T-helper 22 cell (primary cell): Measurements from ENCODE around the gene IVL.

Experiments
- DNase-seq: peaks from one replicate; pipeline ENCODE4 v3.0.0-alpha.2; 2020; ENCODE audit warnings: low read depth

Gene IVL, protein sequence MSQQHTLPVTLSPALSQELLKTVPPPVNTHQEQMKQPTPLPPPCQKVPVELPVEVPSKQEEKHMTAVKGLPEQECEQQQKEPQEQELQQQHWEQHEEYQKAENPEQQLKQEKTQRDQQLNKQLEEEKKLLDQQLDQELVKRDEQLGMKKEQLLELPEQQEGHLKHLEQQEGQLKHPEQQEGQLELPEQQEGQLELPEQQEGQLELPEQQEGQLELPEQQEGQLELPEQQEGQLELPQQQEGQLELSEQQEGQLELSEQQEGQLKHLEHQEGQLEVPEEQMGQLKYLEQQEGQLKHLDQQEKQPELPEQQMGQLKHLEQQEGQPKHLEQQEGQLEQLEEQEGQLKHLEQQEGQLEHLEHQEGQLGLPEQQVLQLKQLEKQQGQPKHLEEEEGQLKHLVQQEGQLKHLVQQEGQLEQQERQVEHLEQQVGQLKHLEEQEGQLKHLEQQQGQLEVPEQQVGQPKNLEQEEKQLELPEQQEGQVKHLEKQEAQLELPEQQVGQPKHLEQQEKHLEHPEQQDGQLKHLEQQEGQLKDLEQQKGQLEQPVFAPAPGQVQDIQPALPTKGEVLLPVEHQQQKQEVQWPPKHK

DNA sequence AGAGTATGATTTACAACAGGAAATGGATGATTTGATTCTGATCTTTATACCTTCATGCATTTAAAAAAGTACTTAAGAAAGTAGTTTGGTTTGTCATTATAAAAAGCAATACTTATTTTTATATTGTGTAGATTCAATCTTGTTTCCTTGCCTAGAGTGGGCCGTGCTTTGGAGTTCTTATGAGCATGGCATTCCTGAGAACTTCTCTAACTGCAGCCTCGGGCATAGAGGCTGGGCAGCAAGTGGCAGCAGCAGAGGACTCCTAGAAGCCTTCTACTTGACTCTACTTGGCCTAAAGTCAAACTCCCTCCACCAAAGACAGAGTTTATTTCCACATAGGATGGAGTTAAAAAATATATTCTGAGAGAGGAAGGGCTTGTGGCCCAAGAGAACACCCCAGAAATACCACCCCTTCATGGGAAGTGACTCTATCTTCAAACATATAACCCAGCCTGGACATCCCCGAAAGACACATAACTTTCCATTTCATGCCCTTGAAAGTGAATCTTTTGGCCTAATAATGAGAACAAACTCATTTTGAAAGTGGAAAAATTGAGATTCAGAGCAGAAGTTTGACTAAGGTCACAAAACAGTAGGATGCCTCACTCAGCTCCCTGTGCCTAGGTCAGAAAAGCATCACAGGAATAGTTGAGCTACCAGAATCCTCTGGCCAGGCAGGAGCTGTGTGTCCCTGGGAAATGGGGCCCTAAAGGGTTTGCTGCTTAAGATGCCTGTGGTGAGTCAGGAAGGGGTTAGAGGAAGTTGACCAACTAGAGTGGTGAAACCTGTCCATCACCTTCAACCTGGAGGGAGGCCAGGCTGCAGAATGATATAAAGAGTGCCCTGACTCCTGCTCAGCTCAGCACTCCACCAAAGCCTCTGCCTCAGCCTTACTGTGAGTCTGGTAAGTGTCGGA, at the start of gene IVL:
IVL (plus strand) TSS at position 861 of the 916 bp plus-strand sequence. CDS start 1,252 bp downstream, outside the sequence.
- no peak for DNase-seq

DNA sequence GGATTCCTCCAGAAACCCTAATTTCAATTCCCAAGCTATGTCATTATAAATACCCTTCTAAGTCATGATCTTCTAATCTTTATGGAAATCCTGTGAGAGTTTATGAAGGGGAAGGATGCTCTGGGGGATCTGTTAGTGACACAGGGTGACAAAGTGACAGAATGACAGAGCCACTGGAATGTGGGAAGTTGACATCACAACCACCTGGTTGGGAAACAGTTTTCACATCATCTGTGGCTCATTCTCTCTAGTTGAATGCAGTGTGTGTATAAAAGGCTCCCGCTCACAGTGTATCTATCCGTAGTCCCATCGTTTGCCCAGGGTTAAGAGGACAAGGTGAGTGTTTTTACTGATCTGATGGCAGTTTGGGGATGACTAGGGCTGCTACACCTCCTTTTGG, 48.6 kb upstream of the IVL start, which contains the start of gene LCE7A:
LCE7A (plus strand) TSS at position 301 of the 400 bp plus-strand sequence. CDS start 702 bp downstream, outside the sequence.
- no peak for DNase-seq

DNA sequence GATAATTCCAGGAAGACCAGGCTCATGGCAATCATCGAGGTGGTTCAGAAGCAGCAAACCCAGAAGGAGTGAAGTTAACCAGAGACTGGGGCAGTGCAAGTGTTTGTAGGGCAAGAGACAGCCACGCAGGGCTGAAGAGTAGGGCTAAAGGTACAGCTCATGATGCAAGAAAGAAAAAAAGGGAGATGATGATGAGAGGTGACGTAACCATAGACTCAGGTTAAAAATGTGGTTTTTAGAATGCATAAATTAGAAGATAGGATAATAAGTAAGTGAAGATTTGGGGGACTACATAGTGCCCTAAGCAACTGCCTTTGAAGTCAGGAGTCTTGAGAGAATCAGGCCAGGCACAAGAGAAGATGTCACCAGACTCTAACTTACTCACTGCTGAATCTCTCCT, 48.2 kb upstream of the IVL start:
- no peak for DNase-seq

DNA sequence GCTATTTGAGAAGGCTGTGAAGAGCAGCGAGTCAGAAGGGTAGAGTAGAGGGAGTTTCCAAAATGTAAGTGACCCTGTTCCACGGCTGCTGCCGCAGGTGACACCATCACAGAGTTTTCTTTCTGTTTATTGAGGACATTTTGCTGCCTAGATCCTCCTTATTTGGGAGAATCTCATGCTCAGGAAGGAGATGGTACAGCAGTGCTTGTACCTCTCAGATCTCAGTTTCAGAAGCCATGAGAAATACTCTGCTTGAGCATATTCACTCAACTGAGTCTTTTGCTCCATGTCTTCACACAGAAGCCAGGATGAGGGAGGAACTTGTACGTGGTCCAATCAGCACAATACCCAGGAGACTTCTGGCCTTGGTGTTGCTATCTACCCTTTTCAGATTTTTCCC, 47.0 kb upstream of the IVL start:
- DNase-seq, result no peak

DNA sequence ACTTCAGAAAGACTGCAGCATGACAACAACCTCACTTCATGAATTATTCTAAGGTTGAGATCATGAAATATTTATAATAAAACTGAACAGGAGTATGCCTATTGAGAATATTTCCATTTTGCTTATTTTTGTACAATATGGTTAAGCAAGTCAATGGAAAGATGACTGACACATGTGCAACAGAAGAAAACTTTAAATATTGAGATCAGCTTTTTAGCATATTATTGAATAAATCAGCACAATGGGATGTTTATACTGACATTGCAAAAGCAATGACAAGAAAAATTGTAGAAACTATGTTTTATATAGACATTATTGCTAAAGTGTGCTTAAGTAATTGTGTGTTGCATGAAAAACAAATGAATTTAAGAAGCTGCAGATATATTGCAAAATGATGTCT, 43.9 kb upstream of the IVL start:
- DNase-seq, result no peak

DNA sequence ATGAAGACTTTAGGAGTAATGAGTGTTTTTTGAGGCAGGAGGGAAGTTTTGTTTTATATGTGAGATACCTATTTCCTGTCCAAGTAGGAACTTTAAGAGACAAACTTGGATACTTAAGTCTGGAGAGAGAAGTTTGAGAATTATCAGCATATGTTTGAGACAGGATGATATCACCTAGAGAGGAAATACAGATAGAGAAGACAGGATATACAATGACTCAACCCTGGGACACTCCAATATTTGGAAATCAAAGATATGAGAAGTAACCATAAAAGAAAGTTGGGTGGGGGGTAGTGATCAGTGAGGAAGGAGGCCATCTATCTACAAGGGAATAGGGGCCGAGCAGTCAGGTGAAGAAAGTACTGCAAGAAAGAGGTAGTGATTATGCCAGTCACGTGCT, 42.0 kb upstream of the IVL start:
- DNase-seq, result no peak

DNA sequence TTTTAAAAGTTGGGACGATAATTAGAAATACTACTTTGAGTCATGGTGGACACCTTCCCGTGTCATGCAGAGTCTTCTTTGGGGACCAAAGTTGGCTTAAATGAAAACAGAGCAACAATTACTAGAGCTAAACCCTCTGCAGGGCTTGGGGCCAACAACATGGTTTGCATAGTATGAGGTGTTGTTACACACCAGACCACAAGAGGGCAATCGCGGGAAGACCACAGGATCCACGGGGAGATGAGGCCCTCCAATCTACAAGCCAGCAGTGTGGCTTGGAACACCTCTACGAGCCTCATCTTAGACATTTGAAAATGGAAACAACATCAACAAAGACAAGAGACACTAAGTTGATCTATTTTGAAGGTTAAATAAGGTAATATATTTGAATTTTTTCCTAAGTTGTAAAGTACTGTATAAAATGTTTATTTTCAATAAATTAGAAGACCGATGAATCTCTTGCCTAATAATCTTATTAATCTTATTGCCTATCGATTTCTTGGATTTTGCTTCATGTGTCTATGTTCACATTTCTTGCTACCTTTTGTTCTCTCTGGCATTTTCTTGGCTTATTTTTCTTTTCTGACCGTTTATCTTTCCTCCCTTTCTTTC, 38.4 kb upstream of the IVL start:
- no peak for DNase-seq

DNA sequence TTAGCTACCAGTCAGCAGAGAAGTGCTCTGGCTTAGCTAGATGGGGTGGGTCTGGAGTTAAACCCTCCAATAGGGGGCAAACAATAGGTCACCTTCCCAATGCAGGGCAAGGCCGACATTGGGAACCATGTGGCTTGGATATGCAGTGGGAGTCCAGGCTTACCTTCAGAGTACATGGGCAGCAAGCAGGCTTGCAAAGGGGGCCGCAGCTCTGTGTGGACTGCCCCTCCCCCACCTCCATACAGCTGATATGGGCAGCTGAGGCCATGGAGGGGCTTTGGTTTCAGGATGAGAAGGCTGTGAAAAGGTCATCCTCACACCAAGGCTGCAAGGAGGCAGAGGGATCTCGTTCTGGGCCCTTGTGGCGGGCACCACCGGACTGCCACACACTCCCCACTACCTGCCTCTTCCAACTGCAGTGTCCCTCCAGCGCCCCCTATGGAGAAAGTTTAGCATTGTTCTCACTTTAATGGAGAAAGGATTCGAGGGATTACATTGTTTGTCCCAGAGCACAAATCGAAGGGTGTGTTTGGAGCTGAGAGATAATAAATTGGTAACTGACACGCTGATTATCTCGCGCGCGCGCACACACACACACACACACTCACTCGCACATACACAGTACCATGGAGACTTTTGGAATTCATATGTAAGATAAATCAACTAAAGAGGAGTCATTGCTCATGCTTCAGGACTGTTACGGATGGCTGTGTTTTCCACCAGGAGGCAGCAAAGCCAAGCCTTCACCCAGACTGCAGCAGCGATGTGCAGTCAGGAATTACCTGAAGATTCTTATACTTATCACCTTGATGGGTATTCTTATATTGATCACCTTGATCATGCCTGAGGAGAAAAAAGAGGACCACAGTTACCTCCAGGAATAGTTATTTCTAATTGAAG, 37.3 kb upstream of the IVL start:
- DNase-seq, result no peak

DNA sequence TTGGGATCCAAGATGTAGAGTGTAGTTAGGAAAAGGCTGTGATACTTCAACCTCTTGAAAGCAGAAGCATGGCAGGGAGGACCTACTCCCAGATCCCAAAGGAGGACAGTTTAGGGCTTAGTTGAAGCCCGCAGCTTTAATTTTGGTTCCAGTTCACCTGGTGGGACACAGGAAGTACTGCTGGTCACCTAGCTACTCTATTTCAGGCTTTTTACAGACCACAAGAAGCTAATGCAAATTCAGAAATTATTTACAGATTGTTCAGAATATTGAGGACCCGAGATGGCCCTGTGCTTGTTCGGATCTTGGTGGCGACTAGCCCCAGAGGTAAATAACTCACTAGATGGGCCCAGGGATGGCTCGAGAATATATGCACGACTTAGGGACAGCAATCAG, 36.6 kb upstream of the IVL start:
- DNase-seq, result no peak

DNA sequence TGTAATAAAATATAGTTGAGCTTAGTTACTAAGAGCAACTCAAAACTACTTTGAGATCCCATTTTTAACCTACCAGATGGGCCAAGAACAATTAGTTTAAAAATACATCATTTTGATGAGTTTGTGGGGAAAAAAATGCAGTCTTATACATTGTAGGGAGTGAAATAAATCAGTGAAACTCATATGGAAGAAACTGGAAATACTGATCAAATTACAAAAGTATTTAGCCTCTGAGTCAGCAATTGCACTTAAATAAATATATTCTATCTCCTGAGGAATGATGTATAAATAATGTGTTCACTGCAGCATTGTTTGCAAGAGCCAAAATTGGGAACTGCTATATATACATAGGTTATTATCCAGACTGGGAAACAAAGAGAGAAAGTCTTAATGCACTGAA, 34.9 kb upstream of the IVL start:
- no peak for DNase-seq

DNA sequence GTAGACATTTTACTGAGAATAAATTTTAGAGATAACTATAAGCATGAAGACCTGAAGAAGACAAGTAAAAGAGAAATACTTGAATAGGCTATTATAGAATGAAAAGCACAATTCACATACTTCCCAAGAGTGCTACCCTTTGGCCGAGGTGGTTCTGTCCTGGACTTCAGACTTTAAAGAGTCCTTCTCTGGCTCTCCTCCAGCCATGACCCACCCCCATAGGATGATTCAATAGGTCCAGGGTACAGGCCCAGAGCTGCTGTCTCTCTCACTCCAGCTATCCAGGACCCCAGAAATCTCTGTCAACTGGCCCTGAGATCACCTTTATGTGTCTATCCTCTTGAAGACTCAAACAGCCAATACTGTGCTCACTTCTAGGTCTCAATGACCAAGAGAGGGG, 31.5 kb upstream of the IVL start:
- no peak for DNase-seq

DNA sequence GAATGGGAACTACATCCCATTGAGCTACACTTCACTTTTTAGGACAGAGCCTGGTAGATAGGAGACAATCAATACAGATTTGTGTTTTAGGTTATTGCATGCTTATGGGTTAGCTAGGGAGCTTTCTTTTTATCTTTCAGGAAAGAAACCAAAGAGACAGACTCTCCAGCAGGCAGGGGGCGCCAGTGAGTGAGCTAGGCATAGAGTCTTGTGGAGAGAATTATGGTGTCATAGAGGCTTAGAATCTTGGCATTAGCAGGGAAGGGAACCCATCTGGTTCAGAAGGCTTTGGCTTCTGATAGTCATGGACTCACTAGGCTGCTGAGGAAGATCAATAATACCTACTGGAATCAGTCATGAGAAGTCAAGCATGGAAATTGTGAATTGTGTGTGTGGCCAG, 30.3 kb upstream of the IVL start, which contains the start of gene SMCP:
SMCP (plus strand) TSS at position 281 of the 400 bp plus-strand sequence. CDS start 6,101 bp downstream, outside the sequence.
- DNase-seq, result no peak

DNA sequence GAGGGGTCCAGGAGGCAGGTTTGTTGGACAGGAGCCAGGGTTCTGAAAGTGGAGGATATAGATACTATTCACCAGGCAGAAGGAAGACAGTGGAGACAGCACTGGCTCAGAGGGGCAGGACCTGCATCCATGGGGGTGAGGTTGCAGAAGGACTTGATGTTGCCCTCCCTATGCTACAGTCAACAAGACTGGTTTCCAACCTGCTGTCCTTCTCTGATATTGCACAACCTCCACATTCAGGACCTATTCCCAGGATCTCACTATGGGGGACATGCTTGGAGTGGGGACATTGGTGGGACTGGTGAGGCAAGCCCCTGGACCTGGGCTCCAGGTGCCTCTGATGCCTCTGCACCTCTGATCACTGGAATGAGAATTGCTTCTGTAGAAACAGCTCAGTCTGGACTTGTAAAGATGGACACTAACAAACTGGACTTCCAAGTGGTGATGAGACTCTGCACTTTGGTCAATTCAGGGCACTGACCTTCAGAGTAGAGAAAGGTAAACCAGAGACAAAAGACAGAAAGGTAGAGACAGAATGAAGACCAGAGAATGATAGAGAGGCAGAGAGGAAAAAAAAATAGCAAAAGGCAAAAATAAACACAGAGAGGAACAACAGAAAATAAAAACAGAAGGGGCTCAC, 28.7 kb upstream of the IVL start:
- DNase-seq, result no peak

DNA sequence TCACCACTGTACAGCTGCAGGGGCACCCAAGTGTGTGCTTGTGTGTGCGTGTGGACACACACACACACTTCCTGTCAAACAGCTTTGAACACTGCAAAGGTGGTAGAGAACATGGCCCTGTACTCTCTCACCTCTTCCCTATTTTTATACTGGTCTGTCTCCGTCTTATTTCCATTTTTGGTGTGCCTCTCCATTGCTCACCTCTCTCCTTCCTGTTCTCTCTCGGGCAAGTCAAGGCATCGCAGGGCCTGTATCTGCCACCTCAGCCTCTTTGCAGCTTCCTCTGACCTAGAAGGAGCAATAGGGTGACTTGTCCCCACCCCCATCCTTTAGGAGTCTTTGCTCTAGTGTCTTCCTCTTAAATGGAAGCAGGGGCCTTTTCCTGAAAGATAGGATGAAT, 28.0 kb upstream of the IVL start:
- no peak for DNase-seq

DNA sequence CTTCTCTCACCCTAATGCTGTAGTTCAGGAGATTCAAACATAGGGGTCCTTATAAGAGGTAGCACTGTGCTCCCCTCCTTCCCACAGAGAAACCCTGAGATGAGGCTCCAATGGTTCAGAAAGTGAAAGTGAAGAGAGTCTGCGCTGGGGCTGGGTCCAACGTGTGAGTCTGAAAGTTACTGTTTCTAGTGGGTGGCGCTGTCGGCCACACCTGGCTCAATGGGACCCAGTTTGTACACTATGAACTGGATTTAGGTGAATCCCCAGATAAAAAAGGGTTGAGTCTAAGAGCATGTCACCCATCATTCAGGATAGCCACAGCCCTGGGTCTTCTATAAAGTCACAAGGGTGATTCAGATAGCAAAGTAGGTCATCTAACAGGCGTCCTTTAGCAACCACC, 27.4 kb upstream of the IVL start:
- DNase-seq, result no peak

DNA sequence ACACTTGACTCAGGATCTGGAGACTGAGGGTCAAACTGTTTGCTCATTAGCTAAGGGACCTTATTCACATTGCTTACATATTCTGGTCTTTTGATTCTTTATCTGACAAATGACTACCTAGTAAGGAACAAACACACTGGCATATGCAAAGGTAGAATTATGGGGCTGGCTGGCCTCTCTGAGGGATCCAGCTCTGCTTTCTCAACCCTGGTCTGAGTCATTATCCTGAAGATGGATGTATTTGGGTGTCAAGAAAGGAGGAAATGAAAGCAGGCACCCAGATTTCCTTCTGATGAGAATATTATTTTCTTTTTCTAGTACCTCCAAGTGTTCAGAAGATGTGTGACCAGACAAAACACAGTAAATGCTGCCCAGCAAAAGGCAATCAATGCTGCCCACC, 24.3 kb upstream of the IVL start:
- no peak for DNase-seq

DNA sequence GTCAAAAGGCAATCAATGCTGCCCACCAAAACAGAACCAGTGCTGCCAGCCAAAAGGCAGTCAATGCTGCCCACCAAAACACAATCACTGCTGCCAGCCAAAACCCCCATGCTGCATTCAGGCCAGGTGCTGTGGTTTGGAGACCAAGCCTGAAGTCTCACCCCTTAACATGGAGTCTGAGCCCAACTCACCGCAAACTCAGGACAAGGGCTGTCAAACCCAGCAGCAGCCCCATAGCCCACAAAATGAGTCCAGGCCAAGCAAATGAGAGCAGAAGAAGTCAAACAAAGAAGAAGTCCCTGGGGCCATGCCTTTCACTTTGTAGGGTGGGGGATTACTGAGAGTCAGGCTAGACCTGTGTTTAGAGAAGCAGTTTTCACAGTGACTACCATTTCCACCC, 23.8 kb upstream of the IVL start:
- DNase-seq, result no peak

DNA sequence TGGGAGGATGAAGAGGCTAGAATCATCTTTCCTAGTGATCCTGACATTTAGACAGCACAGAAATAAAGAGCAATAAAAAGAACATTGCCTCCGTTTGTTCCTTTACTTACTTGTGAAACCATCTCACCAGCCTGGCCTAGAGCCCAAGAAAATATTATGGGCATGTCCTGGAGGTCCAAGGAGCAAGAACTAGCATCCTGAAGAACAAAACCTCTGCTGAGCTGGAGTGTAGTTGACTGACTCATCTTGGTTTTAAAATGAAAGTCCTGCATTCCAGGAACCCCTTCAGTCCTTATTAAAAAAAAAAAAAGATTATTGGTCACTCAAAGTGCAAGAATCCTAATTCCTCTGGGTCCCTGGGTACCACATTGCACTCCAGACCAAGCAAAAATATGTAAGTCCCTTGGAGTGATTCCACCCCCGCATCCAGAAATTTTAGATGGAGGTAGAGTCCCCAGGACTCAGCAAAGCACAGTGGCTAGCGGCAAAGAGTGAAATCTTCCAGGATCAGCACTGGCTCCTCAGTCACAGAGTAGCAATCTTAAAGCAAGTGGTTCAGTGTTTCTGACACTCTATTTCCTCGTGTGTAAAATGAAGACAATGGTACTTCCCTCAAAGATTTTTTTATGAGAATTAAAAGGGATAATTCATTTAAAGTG, 23.3 kb upstream of the IVL start:
- DNase-seq, result no peak

DNA sequence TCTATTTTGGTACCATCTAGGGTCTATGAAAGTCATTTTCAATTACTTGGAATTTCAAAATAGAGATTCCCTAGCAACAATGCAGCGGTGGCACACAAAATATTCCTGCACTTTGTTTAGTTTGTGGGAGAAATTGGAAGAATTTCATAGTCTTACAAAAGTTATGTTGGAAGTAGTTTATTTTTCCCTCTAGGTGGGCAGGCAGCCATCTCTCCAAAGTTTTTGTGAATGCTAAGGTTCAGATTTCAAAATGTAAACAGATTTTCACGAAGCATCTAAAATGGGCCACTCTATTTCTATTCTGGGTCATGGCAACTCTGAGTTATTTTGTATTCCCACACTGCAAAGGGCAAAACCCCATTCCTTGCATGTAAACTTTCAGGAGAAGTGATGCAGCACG, 22.3 kb upstream of the IVL start:
- no peak for DNase-seq
